H1 (cell line): ENCODE results near the gene ZNF3. TPM values are rescaled to one million over a fixed set of nuclear protein-coding genes. Genes with fewer than 3 reads are reported as not detected.

Experiments used
- CTCF ChIA-PET: fragments of 300-600 bp; sonication (Branson Sonifier 250); formaldehyde crosslinking; loops from one replicate; lab custom pipeline; 2021; ENCODE audit not compliant: partially characterized antibody; lab: Charles Lee
- POLR2A ChIA-PET: fragments of 300-600 bp; sonication (Branson Sonifier 250); formaldehyde crosslinking; loops from one replicate; lab custom pipeline; 2021; ENCODE audit warnings: inconsistent platforms; ENCODE audit not compliant: partially characterized antibody; lab: Charles Lee
- DNase-seq, 2 experiments: peaks; one replicate each; pipeline versions ENCODE4 v3.0.0 to v3.0.0-alpha.2; 2010 to 2022; ENCODE audit warnings: low spot score in 2 of 2, low read depth in 1 of 2, mixed read lengths in 1 of 2
- FAIRE-seq: peaks from 2 replicates; lab custom pipeline; 2011; peaks lifted over from hg19 to GRCh38; lab: Jason Lieb, UNC
- H2AFZ ChIP-seq: 2 replicates; pipeline ENCODE4 v1.8.1; 2012; ENCODE audit warnings: low read length, inconsistent platforms
- H2AK5ac ChIP-seq: 2 replicates; pipeline ENCODE4 v1.6.1; 2013; ENCODE audit warnings: low read depth, low read length
- H2BK120ac ChIP-seq: replicated peaks from 2 replicates; pipeline ENCODE3; 2013; ENCODE audit warnings: low read depth, low read length, inconsistent platforms
- H2BK12ac ChIP-seq: 2 replicates; pipeline ENCODE4 v1.6.1; 2013; ENCODE audit warnings: low read depth, low read length
- H2BK15ac ChIP-seq: 2 replicates; pipeline ENCODE4 v1.6.1; 2013; ENCODE audit warnings: low read length
- H2BK20ac ChIP-seq: 2 replicates; pipeline ENCODE4 v1.6.1; 2013; ENCODE audit warnings: low read length
- H2BK5ac ChIP-seq: 2 replicates; pipeline ENCODE4 v1.6.1; 2013; ENCODE audit warnings: low read depth, low read length
- H3K14ac ChIP-seq: 2 replicates; pipeline ENCODE4 v1.6.1; 2013; ENCODE audit warnings: inconsistent platforms; ENCODE audit not compliant: insufficient read length
- H3K18ac ChIP-seq: 2 replicates; pipeline ENCODE4 v1.6.1; 2013; ENCODE audit warnings: low read length; ENCODE audit errors: extremely low read depth
- H3K23ac ChIP-seq: 2 replicates; pipeline ENCODE4 v1.6.1; 2013; ENCODE audit warnings: inconsistent platforms; ENCODE audit not compliant: insufficient read length
- H3K23me2 ChIP-seq: 2 replicates; pipeline ENCODE4 v1.6.1; 2013; ENCODE audit warnings: low read depth, low read length
- H3K27ac ChIP-seq: 2 replicates; pipeline ENCODE4 v1.6.1; 2011; ENCODE audit warnings: low read depth, low read length, inconsistent platforms
- H3K27me3 ChIP-seq, 4 experiments: replicated peaks in 1 of 4; 1 replicate in 1 of 4; 2 replicates in 3 of 4; pipeline versions ENCODE4 v1.6.1 to v1.8.1; 2011 to 2013; ENCODE audit warnings: low read length in 3 of 4, mild to moderate bottlenecking in 3 of 4, inconsistent platforms in 2 of 4, mixed read lengths in 2 of 4, moderate library complexity in 1 of 4; ENCODE audit not compliant: control insufficient read depth in 3 of 4, insufficient read depth in 3 of 4; ENCODE audit errors: extremely low read depth in 1 of 4
- H3K36me3 ChIP-seq, 4 experiments: 2 replicates each; pipeline versions ENCODE4 v1.6.1 to v1.8.1; 2011 to 2013; ENCODE audit warnings: mild to moderate bottlenecking in 4 of 4, low read length in 3 of 4, moderate library complexity in 2 of 4, control low read depth in 1 of 4, inconsistent platforms in 1 of 4; ENCODE audit not compliant: insufficient read depth in 4 of 4, control insufficient read depth in 2 of 4
- H3K4ac ChIP-seq: replicated peaks from 2 replicates; pipeline ENCODE3; 2013; ENCODE audit warnings: low read length, low read depth, mixed read lengths, inconsistent platforms; ENCODE audit not compliant: insufficient read length
- H3K4me1 ChIP-seq, 4 experiments: replicated peaks in 1 of 4; 1 replicate in 1 of 4; 2 replicates in 3 of 4; pipeline versions ENCODE4 v1.6.1 to v1.8.1; 2011 to 2013; ENCODE audit warnings: low read length in 3 of 4, inconsistent platforms in 2 of 4, mixed read lengths in 1 of 4; ENCODE audit not compliant: insufficient read depth in 4 of 4, control insufficient read depth in 3 of 4
- H3K4me2 ChIP-seq, 2 experiments: 2 replicates each; pipeline versions ENCODE4 v1.6.1 to v1.8.1; 2011 to 2013; ENCODE audit warnings: low read depth in 2 of 2, low read length in 2 of 2, control low read depth in 1 of 2, inconsistent platforms in 1 of 2, mild to moderate bottlenecking in 1 of 2; ENCODE audit not compliant: insufficient read depth in 1 of 2
- H3K4me3 ChIP-seq, 4 experiments: fragments of 200-600, 300-600 bp in 1 of 4; sonication (generic), shearing (Covaris generic), sonication (Bioruptor Twin) in 1 of 4; 2 replicates each; pipeline versions ENCODE4 v1.5.1 to v1.8.1; 2011 to 2016; ENCODE audit warnings: low read length in 4 of 4, low read depth in 3 of 4, control low read depth in 2 of 4, inconsistent platforms in 2 of 4, mild to moderate bottlenecking in 2 of 4, mixed read lengths in 1 of 4, moderate library complexity in 1 of 4; ENCODE audit not compliant: insufficient read depth in 2 of 4; ENCODE audit errors: extremely low read depth in 1 of 4
- H3K56ac ChIP-seq: replicated peaks from 2 replicates; pipeline ENCODE3; 2013; ENCODE audit warnings: low read depth, mild to moderate bottlenecking, mixed read lengths, low read length, inconsistent platforms; ENCODE audit not compliant: insufficient read length
- H3K79me1 ChIP-seq: 2 replicates; pipeline ENCODE4 v1.6.1; 2013; ENCODE audit warnings: low read depth, low read length, control low read depth
- H3K79me2 ChIP-seq, 2 experiments: 2 replicates each; pipeline versions ENCODE4 v1.6.1 to v1.8.1; 2012 to 2013; ENCODE audit warnings: low read length in 2 of 2, mild to moderate bottlenecking in 2 of 2, inconsistent platforms in 1 of 2; ENCODE audit not compliant: insufficient read depth in 2 of 2, control insufficient read depth in 1 of 2
- H3K9ac ChIP-seq, 4 experiments: replicated peaks in 1 of 4; 1 replicate in 1 of 4; 2 replicates in 3 of 4; pipeline versions ENCODE4 v1.6.1 to v1.8.1; 2011 to 2013; ENCODE audit warnings: low read depth in 3 of 4, low read length in 3 of 4, control low read depth in 2 of 4, mild to moderate bottlenecking in 2 of 4, moderate library complexity in 2 of 4, inconsistent platforms in 1 of 4; ENCODE audit errors: extremely low read depth in 1 of 4
- H3K9me3 ChIP-seq, 2 experiments: 2 replicates each; pipeline versions ENCODE4 v1.6.1 to v1.8.1; 2012 to 2013; ENCODE audit warnings: mild to moderate bottlenecking in 2 of 2, moderate library complexity in 2 of 2, control low read depth in 1 of 2, inconsistent platforms in 1 of 2, low read depth in 1 of 2, low read length in 1 of 2, mixed read lengths in 1 of 2; ENCODE audit not compliant: insufficient read depth in 2 of 2
- H4K20me1 ChIP-seq, 2 experiments: replicated peaks in 1 of 2; 2 replicates each; pipeline versions ENCODE3 to v1.8.1; 2011 to 2013; ENCODE audit warnings: inconsistent platforms in 2 of 2, low read length in 2 of 2, mild to moderate bottlenecking in 1 of 2; ENCODE audit not compliant: insufficient read depth in 2 of 2, control insufficient read depth in 1 of 2
- H4K5ac ChIP-seq: 2 replicates; pipeline ENCODE4 v1.6.1; 2013; ENCODE audit warnings: low read length, low read depth, mixed read lengths, inconsistent platforms; ENCODE audit not compliant: insufficient read length
- H4K8ac ChIP-seq: 2 replicates; pipeline ENCODE4 v1.8.0; 2013; ENCODE audit warnings: mild to moderate bottlenecking, moderate library complexity, low read length, inconsistent platforms; ENCODE audit not compliant: insufficient read depth; ENCODE audit errors: extremely low read depth
- H4K91ac ChIP-seq: replicated peaks from 2 replicates; pipeline ENCODE3; 2013; ENCODE audit warnings: low read length, mixed read lengths, inconsistent platforms; ENCODE audit not compliant: insufficient read length
- BACH1 ChIP-seq: IDR thresholded peaks from 2 replicates; pipeline ENCODE4 v1.6.1; 2012; ENCODE audit warnings: low read length, improper control_type of control experiment
- BRCA1 ChIP-seq: IDR thresholded peaks from 2 replicates; pipeline ENCODE4 v1.6.1; 2012; ENCODE audit warnings: low read depth, low read length, improper control_type of control experiment
- EGR1 ChIP-seq: IDR thresholded peaks from 2 replicates; pipeline ENCODE4 v1.6.1; 2011; ENCODE audit warnings: low read depth, low read length, borderline replicate concordance
- JUN ChIP-seq: IDR thresholded peaks from 2 replicates; pipeline ENCODE4 v1.6.1; 2011; ENCODE audit warnings: low read depth, mild to moderate bottlenecking, improper control_type of control experiment, low read length
- KDM1A ChIP-seq: fragments of 200-600, 300-600 bp; sonication (generic); IDR thresholded peaks from 2 replicates; pipeline ENCODE4 v1.7.1; 2016; ENCODE audit warnings: mild to moderate bottlenecking, low read length, borderline replicate concordance
- MAX ChIP-seq: IDR thresholded peaks from 2 replicates; pipeline ENCODE4 v1.6.1; 2012; ENCODE audit warnings: inconsistent platforms
- PHF8 ChIP-seq: fragments of 200-600 bp; sonication (generic); conservative IDR thresholded peaks from 2 replicates; pipeline ENCODE4 v1.7.1; 2012; ENCODE audit warnings: low read depth, mild to moderate bottlenecking, inconsistent platforms, low read length, moderate library complexity
- WGBS, 2 experiments: shearing (Covaris generic) in 1 of 2; methylation state at CpG; one replicate each; pipeline versions ENCODE4 v1.1.6 to v1.1.7; 2013 to 2015; ENCODE audit warnings: low lambda C conversion rate in 2 of 2, mixed read lengths in 2 of 2, inconsistent platforms in 1 of 2, low coverage in 1 of 2, missing lambda C conversion rate in 1 of 2; ENCODE audit not compliant: insufficient replicate concordance in 2 of 2, insufficient coverage in 1 of 2, insufficient read length in 1 of 2; ENCODE audit errors: extremely low coverage in 1 of 2, missing lambda C conversion rate in 1 of 2; 5-methylcytosine and 5-hydroxymethylcytosine counted together
- polyA plus RNA-seq, 7 experiments: library from polyadenylated mRNA; depleted of rRNA in 3 of 7; stranded (reverse) in 5 of 7; unstranded in 2 of 7; fragments of >200 nt in 5 of 7; fragments of 200-250 nt in 2 of 7; gene quantifications; 1 replicate in 5 of 7; 2 replicates in 1 of 7; 4 replicates in 1 of 7; pipeline versions ENCODE4 v1.2.1 to v1.2.3, GENCODE V29; 2011 to 2013; ENCODE audit warnings: missing spikeins in 2 of 7, mixed read lengths in 2 of 7
- total RNA-seq: library from RNA; stranded (reverse); fragmentation: NEBNext Ultra II Directional; extraction: Animal tissue kit (Norgen Biotek cat#: 25700); gene quantifications from 2 replicates; pipeline ENCODE4 v1.2.1, GENCODE V29; 2021

The ZNF3 gene
- total and polyA plus RNA-seq, 2 of the 8 experiments (the other 6 are each of a cell fraction or from before 2014, with no cell fraction given), result 26.9 to 49.1 TPM

DNA sequence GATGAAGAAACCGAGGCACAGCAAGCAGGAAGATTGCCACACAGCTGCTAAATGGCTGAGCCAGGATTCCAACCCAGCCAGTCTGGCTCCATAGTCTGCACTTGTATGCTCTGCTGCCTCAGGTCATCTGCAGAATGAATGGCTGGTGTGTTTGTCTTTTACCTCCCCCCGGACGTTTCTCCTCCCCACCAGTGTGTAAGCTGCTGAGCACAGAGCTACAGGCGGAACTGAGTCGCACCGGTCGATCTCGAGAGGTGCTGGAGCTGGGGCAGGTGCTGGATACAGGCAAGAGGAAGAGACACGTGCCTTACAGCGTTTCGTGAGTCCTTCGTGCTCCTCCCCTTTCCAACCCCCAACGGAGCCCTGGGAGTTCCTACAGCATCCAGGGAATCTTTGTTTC, 40.5 kb upstream of the ZNF3 start:
- 81% methylated on average over 10 of the region's 13 CpGs; no CpG with 5 or more reads in 1 of the 2 experiments for WGBS, 2 experiments
- no peak overlapping the region for H3K14ac ChIP-seq
- H2AFZ ChIP-seq, result no peak overlapping the region
- FAIRE-seq (no peak), DNase-seq (no peak)
- H4K91ac ChIP-seq, result no peak overlapping the region
- no peak overlapping the region for H2AK5ac ChIP-seq
- H3K18ac ChIP-seq, result no peak overlapping the region
- no peak for TF ChIP-seq BRCA1
- no peak for TF ChIP-seq BACH1
- no peak for TF ChIP-seq MAX
- TF ChIP-seq JUN, result no peak
- no peak for TF ChIP-seq EGR1
- TF ChIP-seq KDM1A, result no peak
- TF ChIP-seq PHF8, result no peak
- no peak overlapping the region for H2BK15ac ChIP-seq
- no peak overlapping the region for H3K4ac ChIP-seq
- no peaks in the 10 kb centered on the region for H3K27me3 ChIP-seq
- H4K20me1 ChIP-seq, result no peaks in the 10 kb centered on the region
- peaks cover 0 to 6% of the 10 kb centered on the region in 2 experiments; a peak in 1 of 4 replicates for H3K79me2 ChIP-seq
- no peak overlapping the region for H3K4me2 ChIP-seq
- H3K4me1 ChIP-seq, result peaks cover 0 to 5% (median 1%) of the 10 kb centered on the region in 4 experiments; a peak in 4 of 7 replicates
- no peak overlapping the region for H3K27ac ChIP-seq
- ChIA-PET CTCF (interaction anchor here (0.6 to 5.3 kb wide), 6 partner anchors 8 to 490 kb away, joined by 3 to 24 read pairs (median 4); no protein-coding TSS in a partner anchor), POLR2A (interaction anchor here (0.8 to 19.1 kb wide), 5 partner anchors 10 to 66 kb away, joined by 3 to 414 read pairs (median 8); partner anchors contain the start of genes AP4M1 and MCM7)
- H2BK12ac ChIP-seq, result no peak overlapping the region
- H4K5ac ChIP-seq, result no peak overlapping the region
- H3K23ac ChIP-seq, result no peak overlapping the region
- H3K23me2 ChIP-seq, result peaks cover 8% of the 10 kb centered on the region
- H2BK120ac ChIP-seq, result no peak overlapping the region
- H3K36me3 ChIP-seq, result no peaks in the 10 kb centered on the region
- 0 out of 2 replicates have a peak, but pooled peaks cover 2% of the 10 kb centered on the region for H3K79me1 ChIP-seq
- H4K8ac ChIP-seq, result no peak overlapping the region
- 0 out of 2 replicates have a peak overlapping the region, but pooled peaks have one; percentile 35 for H2BK5ac ChIP-seq
- no peak overlapping the region for H3K4me3 ChIP-seq
- H3K9ac ChIP-seq, result no peak overlapping the region; a peak in 2 of 7 replicates
- no peaks in the 10 kb centered on the region for H3K9me3 ChIP-seq
- H2BK20ac ChIP-seq, result no peak overlapping the region
- H3K56ac ChIP-seq, result no peak overlapping the region
